ENCODE measurements around the gene SEC16A. TPM values are rescaled to one million over a fixed set of nuclear protein-coding genes. Genes with fewer than 3 reads are reported as not detected.

The SEC16A gene
- total RNA-seq, 1 donor from 2014 or later, result 89.9 TPM

DNA sequence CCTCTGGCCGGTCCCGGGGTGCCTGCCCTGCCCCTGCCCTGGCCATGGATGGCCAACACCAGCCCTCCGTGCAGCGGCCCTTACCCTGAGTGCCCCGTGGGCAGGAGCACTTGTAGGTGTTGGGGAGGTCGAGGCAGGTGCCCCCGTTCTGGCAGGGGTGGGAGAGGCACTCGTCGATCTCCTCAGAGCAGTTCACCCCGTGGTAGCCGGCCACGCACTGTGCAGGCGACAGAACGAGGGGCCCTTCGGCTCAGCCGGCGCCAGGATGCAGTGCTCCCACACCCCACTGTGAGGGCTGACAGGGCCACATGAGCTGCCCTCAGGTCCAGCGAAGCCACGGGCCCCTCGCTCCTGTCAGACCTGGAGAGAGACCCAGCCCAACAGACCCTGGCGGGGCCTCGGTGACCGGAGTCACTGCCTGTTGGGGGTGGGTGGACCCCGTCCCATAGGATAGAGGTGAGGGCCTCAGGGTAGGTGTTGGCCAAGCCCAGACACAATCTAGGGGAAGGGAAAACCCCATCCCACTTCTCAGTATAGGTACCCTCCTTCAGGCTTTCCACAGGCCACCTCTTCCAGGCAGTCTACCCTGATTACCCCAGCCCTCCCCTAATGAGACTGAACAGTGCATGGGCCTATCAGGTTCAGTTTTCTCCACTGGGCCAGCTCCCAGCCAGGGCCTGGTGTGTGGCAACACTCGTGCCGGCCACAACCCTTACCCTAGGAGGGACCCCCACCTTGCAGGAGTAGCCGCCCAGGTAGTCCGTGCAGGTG is 24.6 kb upstream of the SEC16A start:
- Mint-ChIP-seq H3K27me3 (ENCODE audit: low read depth) (no peaks in the 10 kb centered on the region), H3K4me3 (no peak overlapping the region), H3K9me3 (no peaks in the 10 kb centered on the region), H3K4me1 (no peaks in the 10 kb centered on the region), H3K27ac (no peak overlapping the region), H3K36me3 (peaks cover 3% of the 10 kb centered on the region)
- no peak for DNase-seq (ENCODE audit: low spot score in 2 of 2, unreplicated experiment in 2 of 2)
- no peak for TF ChIP-seq CTCF (IDR thresholded peaks at IDR 0.05; ENCODE audit: unreplicated experiment)

DNA sequence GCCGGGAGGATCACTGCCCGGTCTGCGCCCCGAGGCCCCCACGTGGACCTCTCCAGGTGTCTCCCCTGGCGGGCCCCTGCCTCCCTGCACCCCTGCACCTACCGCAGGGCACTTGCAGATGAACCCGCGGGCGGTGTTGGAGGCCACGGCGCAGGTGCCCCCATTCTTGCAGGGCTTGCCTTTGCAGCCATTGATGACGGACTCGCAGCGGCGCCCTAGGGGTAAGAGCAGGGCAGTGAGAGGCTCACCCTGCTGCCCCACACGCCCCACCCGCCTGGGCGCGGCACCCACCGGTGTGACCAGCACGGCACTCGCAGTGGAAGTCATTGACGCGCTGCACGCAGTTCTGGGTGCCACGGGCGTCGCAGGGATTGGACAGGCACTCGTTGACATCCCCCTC is 23.6 kb upstream of the SEC16A start:
- Mint-ChIP-seq H3K27me3 (ENCODE audit: low read depth) (no peaks in the 10 kb centered on the region), H3K27ac (no peak overlapping the region), H3K36me3 (peaks cover 4% of the 10 kb centered on the region), H3K9me3 (no peaks in the 10 kb centered on the region), H3K4me3 (no peak overlapping the region), H3K4me1 (no peaks in the 10 kb centered on the region)
- TF ChIP-seq CTCF (IDR thresholded peaks at IDR 0.05; ENCODE audit: unreplicated experiment), result no peak
- no peak for DNase-seq (ENCODE audit: low spot score in 2 of 2, unreplicated experiment in 2 of 2)

GRCh38 chr9:136505406-136506403 is 22.9 kb upstream of the SEC16A start:
- H3K4me1 Mint-ChIP-seq, result no peaks in the 10 kb centered on the region
- H3K9me3 Mint-ChIP-seq, result no peaks in the 10 kb centered on the region
- no peaks in the 10 kb centered on the region for H3K27me3 Mint-ChIP-seq (ENCODE audit: low read depth)
- no peak for TF ChIP-seq CTCF (IDR thresholded peaks at IDR 0.05; ENCODE audit: unreplicated experiment)
- DNase-seq (ENCODE audit: low spot score in 2 of 2, unreplicated experiment in 2 of 2), result no peak
- H3K27ac Mint-ChIP-seq, result no peak overlapping the region
- no peak overlapping the region for H3K4me3 Mint-ChIP-seq
- H3K36me3 Mint-ChIP-seq, result peaks cover 6% of the 10 kb centered on the region

GRCh38 chr9:136504512-136505348 is 21.9 kb upstream of the SEC16A start:
- H3K4me3 Mint-ChIP-seq, result no peak overlapping the region
- no peak for DNase-seq (ENCODE audit: low spot score in 2 of 2, unreplicated experiment in 2 of 2)
- H3K27me3 Mint-ChIP-seq (ENCODE audit: low read depth), result no peaks in the 10 kb centered on the region
- H3K27ac Mint-ChIP-seq, result no peak overlapping the region
- no peaks in the 10 kb centered on the region for H3K4me1 Mint-ChIP-seq
- peaks cover 8% of the 10 kb centered on the region for H3K36me3 Mint-ChIP-seq
- TF ChIP-seq CTCF (IDR thresholded peaks at IDR 0.05; ENCODE audit: unreplicated experiment), result no peak
- H3K9me3 Mint-ChIP-seq, result no peaks in the 10 kb centered on the region

DNA sequence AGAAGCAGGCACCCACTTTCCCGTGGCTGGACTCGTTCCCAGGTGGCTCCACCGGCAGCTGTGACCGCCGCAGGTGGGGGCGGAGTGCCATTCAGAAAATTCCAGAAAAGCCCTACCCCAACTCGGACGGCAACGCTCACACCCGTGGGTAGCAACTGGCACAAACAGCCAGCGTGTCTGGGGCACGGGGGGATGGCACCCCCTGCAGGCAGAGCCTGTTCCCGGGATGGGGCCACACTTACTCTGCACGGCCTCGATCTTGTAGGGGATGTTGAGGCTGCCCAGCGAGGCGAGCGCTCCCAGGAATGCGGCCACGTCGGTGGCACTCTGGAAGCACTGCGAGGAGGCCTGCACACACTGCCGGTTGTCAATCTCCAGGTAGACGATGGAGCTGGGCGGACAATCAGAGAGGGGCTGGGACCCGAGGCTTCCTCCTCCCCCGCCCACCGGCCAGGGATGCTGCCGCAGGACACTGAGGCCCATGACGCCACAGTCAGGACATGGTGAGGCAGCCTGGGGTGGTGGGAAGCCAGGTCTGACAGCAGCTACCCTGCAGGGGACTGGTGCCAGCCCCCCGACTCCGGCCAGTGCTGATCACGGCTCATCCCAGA is 20.2 kb upstream of the SEC16A start:
- no peak overlapping the region for H3K27ac Mint-ChIP-seq
- H3K27me3 Mint-ChIP-seq (ENCODE audit: low read depth), result no peaks in the 10 kb centered on the region
- H3K4me3 Mint-ChIP-seq, result no peak overlapping the region
- no peak for TF ChIP-seq CTCF (IDR thresholded peaks at IDR 0.05; ENCODE audit: unreplicated experiment)
- H3K36me3 Mint-ChIP-seq, result peaks cover 13% of the 10 kb centered on the region
- DNase-seq (ENCODE audit: low spot score in 2 of 2, unreplicated experiment in 2 of 2), result no peak
- H3K4me1 Mint-ChIP-seq, result no peaks in the 10 kb centered on the region
- H3K9me3 Mint-ChIP-seq, result no peaks in the 10 kb centered on the region

Measured in mesothelial cell of epicardium (in vitro differentiated cells).